Measurements from ENCODE around the gene SHKBP1.
A peak's percentile ranks its signal among the peaks of the same experiment; 100 is the strongest.
"Not testable (repeated sequence)": the region's sequence is repeated elsewhere in the genome, so short reads cannot be mapped to it uniquely, and the experiment has no call there.

Gene SHKBP1

GRCh38 chr19:40555978-40556689, 20.5 kb upstream of the SHKBP1 start:
- DNase-seq (ENCODE audit: low spot score): no peak

- DNase-seq (ENCODE audit: low spot score): no peak
Observed at GRCh38 chr19:40556953-40557530, 19.6 kb upstream of the SHKBP1 start.

- no peak for DNase-seq (ENCODE audit: low spot score)
Observed at GRCh38 chr19:40559394-40559793, 17.3 kb upstream of the SHKBP1 start.

GRCh38 chr19:40560092-40560507, 16.6 kb upstream of the SHKBP1 start:
- no peak for DNase-seq (ENCODE audit: low spot score)

GRCh38 chr19:40561947-40562346, 14.7 kb upstream of the SHKBP1 start:
- DNase-seq (ENCODE audit: low spot score): no peak

- DNase-seq (ENCODE audit: low spot score): not testable (repeated sequence)
Observed at GRCh38 chr19:40564535-40564934, 12.1 kb upstream of the SHKBP1 start.

- no peak for DNase-seq (ENCODE audit: low spot score)
Observed at GRCh38 chr19:40565355-40565754, 11.3 kb upstream of the SHKBP1 start.

GRCh38 chr19:40565910-40566495, 10.7 kb upstream of the SHKBP1 start:
- DNase-seq (ENCODE audit: low spot score): no peak

- DNase-seq (ENCODE audit: low spot score): no peak
Observed at GRCh38 chr19:40567040-40567749, 9.5 kb upstream of the SHKBP1 start.

GRCh38 chr19:40567750-40568494, 8.8 kb upstream of the SHKBP1 start:
- DNase-seq (ENCODE audit: low spot score): peak; percentile 20

- peak; percentile 99 for DNase-seq (ENCODE audit: low spot score)
Observed at GRCh38 chr19:40570313-40571004, 6.2 kb upstream of the SHKBP1 start.

GRCh38 chr19:40571005-40571318, 5.7 kb upstream of the SHKBP1 start:
- DNase-seq (ENCODE audit: low spot score): no peak

- DNase-seq (ENCODE audit: low spot score): no peak
Observed at GRCh38 chr19:40571831-40572495, 4.7 kb upstream of the SHKBP1 start.

- DNase-seq (ENCODE audit: low spot score): no peak
Observed at GRCh38 chr19:40575326-40575725, 1.3 kb upstream of the SHKBP1 start.

- DNase-seq (ENCODE audit: low spot score): no peak
Observed at GRCh38 chr19:40576151-40576584, 505 bp upstream of the SHKBP1 start.

GRCh38 chr19:40578442-40578908, 1.8 kb downstream of the SHKBP1 start:
- DNase-seq (ENCODE audit: low spot score): peak; percentile 9

- no peak for DNase-seq (ENCODE audit: low spot score)
Observed at GRCh38 chr19:40580619-40581018, 3.9 kb downstream of the SHKBP1 start.

GRCh38 chr19:40581531-40581930, 4.9 kb downstream of the SHKBP1 start:
- no peak for DNase-seq (ENCODE audit: low spot score)

GRCh38 chr19:40582467-40582866, 5.8 kb downstream of the SHKBP1 start:
- DNase-seq (ENCODE audit: low spot score): no peak

GRCh38 chr19:40583283-40583682, 6.6 kb downstream of the SHKBP1 start:
- DNase-seq (ENCODE audit: low spot score): no peak

GRCh38 chr19:40584007-40584406, 7.3 kb downstream of the SHKBP1 start:
- no peak for DNase-seq (ENCODE audit: low spot score)

Data from AG08395 (cell line).